COLO668 (cell line): Measurements from ENCODE around the gene KICS2.

Experiments
- DNase-seq: peaks from one replicate; lab custom pipeline; 2025; ENCODE audit not compliant: unreplicated experiment; lab: John Stamatoyannopoulos, UW

KICS2 gene

DNA sequence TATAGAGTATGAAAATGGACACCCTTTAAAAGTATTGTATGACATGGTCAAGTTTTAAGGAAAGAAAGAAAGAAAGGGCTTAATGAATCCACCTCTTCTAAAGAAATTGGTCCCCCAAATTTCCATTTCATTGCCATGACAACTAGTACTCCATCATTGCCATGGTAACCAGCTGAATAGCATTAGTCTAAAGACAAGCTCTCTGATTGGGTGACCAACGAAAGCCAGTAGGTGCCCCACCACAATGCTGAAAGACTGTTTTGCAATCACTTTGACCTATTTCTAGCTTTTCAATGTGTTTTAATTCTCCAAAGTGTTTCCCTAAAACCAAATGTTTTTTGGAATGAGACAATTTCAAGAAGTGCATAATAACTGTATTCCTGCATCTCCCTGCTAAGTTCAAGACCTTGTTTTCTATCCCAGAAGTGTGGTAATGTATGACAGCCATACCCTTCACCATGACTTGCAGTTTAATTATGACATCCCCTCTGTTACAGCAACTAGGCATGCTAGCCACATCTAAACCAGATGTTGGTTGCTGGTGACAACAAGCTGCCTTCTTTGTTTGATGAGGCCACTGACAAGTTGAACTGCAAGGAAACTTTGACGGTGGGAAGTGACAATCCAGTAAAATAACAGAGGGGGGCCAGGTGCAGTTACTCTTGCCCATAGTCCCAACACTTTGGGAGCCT lies 46.7 kb downstream of the KICS2 start:
- DNase-seq: no peak

DNA sequence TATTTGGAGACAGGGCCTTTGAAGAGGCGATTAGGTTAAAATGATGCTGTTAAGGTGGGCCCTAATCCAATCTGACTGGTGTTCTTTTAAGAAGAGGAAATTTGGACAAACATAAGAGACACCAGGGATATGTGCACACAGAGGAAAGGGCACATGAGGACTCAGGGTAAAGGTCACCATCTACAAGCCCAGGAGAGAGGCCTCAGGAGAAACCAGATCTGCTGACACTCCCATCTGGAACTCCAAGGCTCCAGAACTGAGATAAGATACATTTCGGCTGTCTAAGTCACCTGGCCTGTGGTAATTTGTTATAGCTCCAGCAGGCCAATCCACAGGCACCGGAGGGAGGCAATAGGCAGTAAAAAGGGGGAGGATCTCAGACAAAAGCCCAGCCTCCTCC lies 48.6 kb downstream of the KICS2 start:
- DNase-seq: no peak
